Lower lobe of right lung (tissue), 2 donors: ENCODE measurements around the gene FRMD4A. TPM values are rescaled to one million over a fixed set of nuclear protein-coding genes. Genes with fewer than 3 reads are reported as not detected.
"Not testable (repeated sequence)": the region's sequence is repeated elsewhere in the genome, so short reads cannot be mapped to it uniquely, and the experiment has no call there.

Experiments used
- ATAC-seq, 2 donors: fragments of 200-7000 bp; cut with Tn5 transposase; one replicate each; pipeline ENCODE4 v1.9.1; 2020 to 2022; ENCODE audit warnings: mild to moderate bottlenecking in 2 of 2, moderate library complexity in 2 of 2
- DNase-seq: peaks from one replicate; pipeline ENCODE4 v3.0.0-alpha.2; 2020
- H3K27ac ChIP-seq: fragments of 200-600 bp; one replicate; pipeline ENCODE4 v1.8.0; 2022
- H3K27me3 ChIP-seq: fragments of 200-600 bp; one replicate; pipeline ENCODE4 v1.8.0; 2022; ENCODE audit warnings: low read depth
- H3K36me3 ChIP-seq: fragments of 200-600 bp; one replicate; pipeline ENCODE4 v1.8.0; 2022; ENCODE audit warnings: mild to moderate bottlenecking
- H3K4me1 ChIP-seq: fragments of 200-600 bp; one replicate; pipeline ENCODE4 v1.8.0; 2022
- H3K4me3 ChIP-seq: fragments of 200-600 bp; one replicate; pipeline ENCODE4 v1.8.0; 2022; ENCODE audit warnings: mild to moderate bottlenecking
- H3K9me3 ChIP-seq: fragments of 200-600 bp; one replicate; pipeline ENCODE4 v1.8.0; 2022
- CTCF ChIP-seq: fragments of 200-600 bp; IDR thresholded peaks from one replicate; pipeline ENCODE4 v1.8.0; 2022; ENCODE audit warnings: antibody characterized with exemption, mild to moderate bottlenecking
- intact Hi-C: fragments of 100-400 bp; cut with DNase I; formaldehyde crosslinking; loops from one replicate; pipeline ENCODE4 v1.11.0; 2022
- total RNA-seq: library from RNA; stranded (reverse); fragmentation: NEBNext Ultra II Directional; extraction: Animal tissue kit (Norgen Biotek cat#: 25700); gene quantifications from one replicate; pipeline ENCODE4 v1.2.1, GENCODE V29; 2021
- donor health status: DM: no; HTN: yes; CAD: no; lungs with severe emphysema.

The FRMD4A gene
- total RNA-seq, 1 donor from 2014 or later = 64.8 TPM

DNA sequence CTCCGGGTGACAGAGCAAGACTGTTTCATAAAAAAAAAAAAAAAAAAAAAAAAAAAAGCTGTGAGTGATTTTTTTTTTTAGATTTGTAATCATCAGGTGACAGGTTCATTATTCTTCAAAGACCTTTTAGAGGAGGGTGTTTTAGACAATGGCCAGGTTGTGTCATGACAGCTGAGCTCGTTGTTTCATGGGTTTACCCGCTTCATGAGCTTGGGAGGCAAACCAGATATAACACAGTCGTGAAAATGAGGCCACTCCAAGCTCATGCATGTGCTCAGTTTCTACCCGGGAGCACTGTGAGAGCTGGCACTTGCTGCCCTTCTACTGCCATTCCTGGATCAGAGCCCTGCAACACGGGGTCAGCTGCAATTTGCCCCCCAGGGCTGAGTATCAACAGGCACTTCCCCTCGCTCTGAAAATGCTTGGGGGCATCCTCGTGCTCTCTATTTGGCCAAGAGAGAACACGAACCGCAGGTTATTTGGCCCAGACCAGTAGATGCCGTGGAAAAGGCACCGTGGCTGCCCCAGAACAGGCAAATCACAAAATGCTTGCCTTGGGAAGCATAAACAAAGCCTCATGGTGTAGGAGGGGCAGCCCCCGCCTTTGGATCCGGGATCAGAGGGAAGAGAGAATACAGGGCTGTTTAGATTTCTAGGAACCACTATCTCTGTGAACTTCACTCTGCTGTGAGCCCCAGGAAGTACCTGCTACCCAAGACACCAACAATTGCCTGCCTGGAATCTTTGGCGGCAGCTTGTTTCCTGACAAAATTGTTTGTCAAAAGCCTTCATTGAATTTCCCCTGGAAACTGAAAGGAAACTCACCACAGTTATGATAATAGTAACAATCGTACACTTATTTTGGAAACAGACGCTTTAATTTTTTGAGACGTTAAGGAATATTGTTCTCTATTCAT is 371.0 kb downstream of the FRMD4A start:
- no peak for ATAC-seq
- H3K36me3 ChIP-seq = no peaks in the 10 kb centered on the region
- no peak overlapping the region for H3K4me3 ChIP-seq
- H3K9me3 ChIP-seq = no peaks in the 10 kb centered on the region
- intact Hi-C loops = no loop called here
- TF ChIP-seq CTCF = no peak
- H3K27me3 ChIP-seq = no peaks in the 10 kb centered on the region
- DNase-seq = no peak
- H3K27ac ChIP-seq = no peak overlapping the region
- peaks cover 17% of the 10 kb centered on the region for H3K4me1 ChIP-seq

GRCh38 chr10:13957856-13958255 is 372.9 kb downstream of the FRMD4A start:
- peaks cover 17% of the 10 kb centered on the region for H3K4me1 ChIP-seq
- intact Hi-C loops = no loop called here
- H3K9me3 ChIP-seq = no peaks in the 10 kb centered on the region
- no peak for ATAC-seq
- H3K4me3 ChIP-seq = no peak overlapping the region
- no peaks in the 10 kb centered on the region for H3K36me3 ChIP-seq
- no peak for DNase-seq
- H3K27me3 ChIP-seq = no peaks in the 10 kb centered on the region
- H3K27ac ChIP-seq = no peak overlapping the region
- TF ChIP-seq CTCF = no peak

DNA sequence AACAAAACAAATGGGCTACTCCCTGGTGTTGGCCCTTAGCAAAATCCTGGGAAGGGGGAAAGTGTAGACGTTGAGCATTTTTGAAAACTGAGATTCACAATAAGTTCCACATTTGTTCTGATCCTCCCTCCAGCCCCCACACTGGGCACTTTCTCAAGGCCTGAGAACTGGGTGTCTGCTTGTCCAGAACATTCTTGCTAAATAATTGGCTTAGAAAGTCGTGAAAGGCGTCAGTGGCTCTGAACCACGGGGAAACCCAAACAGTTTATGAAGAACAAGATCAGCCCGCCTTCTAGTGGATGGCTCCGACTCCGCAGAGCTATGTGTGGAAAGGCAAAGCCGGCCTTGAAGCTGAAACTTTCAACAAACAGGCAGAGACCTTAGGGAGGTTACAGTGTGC is 373.9 kb downstream of the FRMD4A start:
- ATAC-seq (peak; percentile 59 to 76), DNase-seq (no peak)
- peaks cover 17% of the 10 kb centered on the region for H3K4me1 ChIP-seq
- no peak overlapping the region for H3K4me3 ChIP-seq
- intact Hi-C loops = no loop called here
- peak overlapping the region; percentile 38 for H3K27ac ChIP-seq
- no peaks in the 10 kb centered on the region for H3K9me3 ChIP-seq
- H3K27me3 ChIP-seq = no peaks in the 10 kb centered on the region
- H3K36me3 ChIP-seq = no peaks in the 10 kb centered on the region
- peak; percentile 41 for TF ChIP-seq CTCF

DNA sequence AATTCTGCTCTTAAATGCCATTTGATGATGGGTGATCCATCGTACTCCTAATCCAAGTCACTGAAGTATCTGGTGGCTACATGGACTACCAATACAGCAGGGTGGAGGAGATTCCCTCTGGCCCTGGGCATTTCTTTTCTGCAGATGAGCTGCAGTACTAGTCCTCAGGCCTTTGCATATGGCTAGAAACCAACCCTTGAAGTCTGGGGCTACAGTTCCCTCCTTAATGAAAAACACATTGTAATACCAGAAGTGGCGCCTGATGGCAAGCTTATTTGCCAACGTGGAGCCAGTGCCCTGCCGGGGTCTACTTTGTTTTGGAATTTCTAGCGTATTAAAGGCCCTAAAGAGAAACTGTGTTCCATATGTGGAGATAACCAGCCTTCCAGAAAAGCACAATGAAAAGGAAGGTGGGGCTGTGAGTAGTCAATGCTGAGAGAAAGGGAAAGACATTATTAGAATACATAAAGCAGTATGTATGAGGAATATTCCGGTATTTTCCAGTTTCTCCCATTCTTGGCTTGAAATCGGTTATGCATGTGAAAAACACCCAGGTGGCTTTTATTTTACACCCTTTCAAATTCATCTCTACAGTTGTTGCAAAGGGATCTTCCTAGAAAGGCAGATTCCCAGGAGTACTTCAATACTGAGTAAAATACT is 375.2 kb downstream of the FRMD4A start:
- no peaks in the 10 kb centered on the region for H3K9me3 ChIP-seq
- H3K4me1 ChIP-seq = peaks cover 12% of the 10 kb centered on the region
- H3K4me3 ChIP-seq = no peak overlapping the region
- no peaks in the 10 kb centered on the region for H3K36me3 ChIP-seq
- H3K27me3 ChIP-seq = no peaks in the 10 kb centered on the region
- no peak overlapping the region for H3K27ac ChIP-seq
- ATAC-seq (no peak), DNase-seq (no peak)
- intact Hi-C loops = no loop called here
- TF ChIP-seq CTCF = no peak

GRCh38 chr10:13954195-13954594 is 376.5 kb downstream of the FRMD4A start:
- H3K9me3 ChIP-seq, DNase-seq, ATAC-seq, intact Hi-C loops, H3K4me1 ChIP-seq, H3K27me3 ChIP-seq, H3K36me3 ChIP-seq, H3K4me3 ChIP-seq, H3K27ac ChIP-seq: not testable (repeated sequence)

DNA sequence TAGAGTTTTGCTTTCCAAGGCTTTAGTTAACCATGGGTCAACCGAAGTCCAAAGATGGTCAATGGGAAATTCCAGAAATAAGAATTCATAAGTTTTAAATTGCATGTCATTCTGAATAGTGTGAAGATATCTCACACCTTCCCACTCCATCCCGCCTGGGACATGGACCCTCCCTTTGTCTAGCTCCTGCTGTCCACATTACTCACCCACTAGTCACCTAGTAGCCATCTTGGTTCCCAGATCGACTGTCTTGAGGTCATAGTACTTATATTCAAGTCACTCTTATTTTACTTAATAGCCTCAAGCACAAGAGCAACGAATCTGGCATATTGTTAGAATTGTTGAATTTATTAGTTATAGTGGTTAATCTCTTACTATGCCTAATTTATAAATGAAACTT is 377.4 kb downstream of the FRMD4A start:
- no peak for DNase-seq
- no peak overlapping the region for H3K27ac ChIP-seq
- no peak for ATAC-seq
- H3K4me1 ChIP-seq = no peaks in the 10 kb centered on the region
- no peaks in the 10 kb centered on the region for H3K36me3 ChIP-seq
- TF ChIP-seq CTCF = no peak
- H3K9me3 ChIP-seq = no peaks in the 10 kb centered on the region
- H3K4me3 ChIP-seq = no peak overlapping the region
- H3K27me3 ChIP-seq = no peaks in the 10 kb centered on the region
- intact Hi-C loops = no loop called here
